ENCODE results near the gene C11orf91. TPM values are rescaled to one million over a fixed set of nuclear protein-coding genes. Genes with fewer than 3 reads are reported as not detected.
A peak's percentile ranks its signal among the peaks of the same experiment; 100 is the strongest.

The C11orf91 gene
- total and polyA plus RNA-seq, 4 donors, result not detected

- H3K4me1 ChIP-seq (ENCODE audit: control insufficient read depth in 4 of 4, insufficient read depth in 4 of 4, low read length in 3 of 4), result peaks cover 0 to 9% (median 7%) of the 10 kb centered on the region in 4 donors
- TF ChIP-seq RXRA (IDR thresholded peaks at IDR 0.05), result no peak
- no peak for TF ChIP-seq RAD21 (IDR thresholded peaks at IDR 0.05)
- peaks cover 8 to 39% (median 24%) of the 10 kb centered on the region in 4 donors for H3K36me3 ChIP-seq (ENCODE audit: control insufficient read depth in 4 of 4, insufficient read depth in 3 of 4, low read depth in 1 of 4, low read length in 3 of 4)
- H3K4me3 ChIP-seq (ENCODE audit: low read depth in 1 of 3, low read length in 3 of 3), result no peak overlapping the region
- DNase-seq (ENCODE audit: low spot score), result no peak
- 66% methylated on average over 1 of the region's 1 CpG for WGBS
- peak overlapping the region; percentile 26 to 69 for H3K27ac ChIP-seq (ENCODE audit: low read depth in 1 of 2, low read length in 2 of 2)
- H3K9ac ChIP-seq (ENCODE audit: low read depth in 1 of 2, low read length in 2 of 2), result no peak overlapping the region
- no peaks in the 10 kb centered on the region for H3K27me3 ChIP-seq (ENCODE audit: control insufficient read depth in 4 of 4, insufficient read depth in 4 of 4, low read length in 3 of 4)
- no peaks in the 10 kb centered on the region for H3K9me3 ChIP-seq (ENCODE audit: control insufficient read depth in 4 of 4, low read length in 3 of 4)
Measured at GRCh38 chr11:33721426-33721825, 20.8 kb upstream of the C11orf91 start.

- Histone ChIP-seq H3K9me3 (ENCODE audit: control insufficient read depth in 4 of 4, low read length in 3 of 4) (no peaks in the 10 kb centered on the region), H3K27ac (ENCODE audit: low read depth in 1 of 2, low read length in 2 of 2) (no peak overlapping the region), H3K27me3 (ENCODE audit: control insufficient read depth in 4 of 4, insufficient read depth in 4 of 4, low read length in 3 of 4) (no peaks in the 10 kb centered on the region), H3K4me3 (ENCODE audit: low read depth in 1 of 3, low read length in 3 of 3) (no peak overlapping the region), H3K4me1 (ENCODE audit: control insufficient read depth in 4 of 4, insufficient read depth in 4 of 4, low read length in 3 of 4) (peaks cover 0 to 9% (median 6%) of the 10 kb centered on the region in 4 donors), H3K36me3 (ENCODE audit: control insufficient read depth in 4 of 4, insufficient read depth in 3 of 4, low read depth in 1 of 4, low read length in 3 of 4) (peaks cover 8 to 40% (median 31%) of the 10 kb centered on the region in 4 donors), H3K9ac (ENCODE audit: low read depth in 1 of 2, low read length in 2 of 2) (no peak overlapping the region)
- no peak for DNase-seq (ENCODE audit: low spot score)
- 87% methylated on average over 5 of the region's 5 CpGs for WGBS
- TF ChIP-seq HNF4A (conservative IDR thresholded peaks at IDR 0.05) (no peak), ZBTB33 (IDR thresholded peaks at IDR 0.05) (no peak), JUND (IDR thresholded peaks at IDR 0.05) (no peak), RAD21 (IDR thresholded peaks at IDR 0.05) (no peak), RXRA (IDR thresholded peaks at IDR 0.05) (no peak), NR2F2 (IDR thresholded peaks at IDR 0.05) (no peak), YY1 (IDR thresholded peaks at IDR 0.05) (no peak), CTCF (IDR thresholded peaks at IDR 0.05; ENCODE audit: low read depth, low read length, missing input control) (no peak), MAX (IDR thresholded peaks at IDR 0.05) (no peak), FOXA2 (IDR thresholded peaks at IDR 0.05) (no peak), HNF4G (IDR thresholded peaks at IDR 0.05) (no peak), FOXA1 (IDR thresholded peaks at IDR 0.05) (no peak), GABPA (IDR thresholded peaks at IDR 0.05 in 1 of 2, conservative IDR thresholded peaks at IDR 0.05 in 1 of 2) (no peak), REST (IDR thresholded peaks at IDR 0.05) (no peak), EGR1 (IDR thresholded peaks at IDR 0.05; ENCODE audit: low read depth in 2 of 2) (no peak), TAF1 (conservative IDR thresholded peaks at IDR 0.05) (no peak), ATF3 (IDR thresholded peaks at IDR 0.05) (no peak), SP1 (IDR thresholded peaks at IDR 0.05) (no peak)
Measured at GRCh38 chr11:33719587-33719986, 19.0 kb upstream of the C11orf91 start.

Measured in liver (tissue), 9 donors.